WTC11 (cell line): ENCODE results near the gene HOXB8. TPM values are rescaled to one million over a fixed set of nuclear protein-coding genes. Genes with fewer than 3 reads are reported as not detected.

Experiments used
- ATAC-seq: fragments of 200-7000 bp; cut with Tn5 transposase; 2 replicates; pipeline ENCODE4 v1.10.0; 2021; ENCODE audit warnings: mild to moderate bottlenecking, moderate library complexity
- CTCF ChIA-PET: fragments of 300-600 bp; sonication (Branson Sonifier 250); formaldehyde crosslinking; loops from one replicate; lab custom pipeline; 2021; ENCODE audit warnings: antibody characterized with exemption; lab: Charles Lee
- POLR2A ChIA-PET: fragments of 350-600 bp; sonication (Branson Sonifier 250); formaldehyde crosslinking; loops from one replicate; lab custom pipeline; 2021; ENCODE audit warnings: antibody characterized with exemption; lab: Charles Lee
- DNase-seq: peaks from one replicate; pipeline ENCODE4 v3.0.0; 2021; ENCODE audit warnings: low spot score
- H3K27ac Mint-ChIP-seq: 2 replicates; pipeline ENCODE4 v1.8.0; 2021; ENCODE audit warnings: mixed read lengths
- H3K27me3 Mint-ChIP-seq: 2 replicates; pipeline ENCODE4 v1.8.0; 2021; ENCODE audit warnings: low read depth, mild to moderate bottlenecking, moderate library complexity, mixed read lengths
- H3K36me3 Mint-ChIP-seq: 2 replicates; pipeline ENCODE4 v1.8.0; 2021; ENCODE audit warnings: mixed read lengths
- H3K4me1 Mint-ChIP-seq: 2 replicates; pipeline ENCODE4 v1.8.0; 2022; ENCODE audit warnings: mixed read lengths
- H3K4me3 Mint-ChIP-seq: 2 replicates; pipeline ENCODE4 v1.8.0; 2021; ENCODE audit warnings: mild to moderate bottlenecking, moderate library complexity, mixed read lengths
- H3K9me3 Mint-ChIP-seq: 2 replicates; pipeline ENCODE4 v1.8.0; 2021; ENCODE audit warnings: mixed read lengths
- CBFB ChIP-seq: sonication (generic); formaldehyde crosslinking; IDR thresholded peaks from 2 replicates; pipeline ENCODE4 v1.8.1; 2022; ENCODE audit warnings: mild to moderate bottlenecking, low read depth, missing genetic modification reagents
- EMX1 ChIP-seq: fragments of 250-450 bp; sonication (Bioruptor Pico); IDR thresholded peaks from 2 replicates; pipeline ENCODE4 v1.8.0; 2021; ENCODE audit warnings: mild to moderate bottlenecking
- GABPB1 ChIP-seq: sonication (generic); formaldehyde crosslinking; IDR thresholded peaks from 2 replicates; pipeline ENCODE4 v1.8.1; 2023; ENCODE audit warnings: mild to moderate bottlenecking, missing genetic modification reagents
- IRF2 ChIP-seq: sonication (generic); formaldehyde crosslinking; IDR thresholded peaks from 2 replicates; pipeline ENCODE4 v1.8.0; 2022; ENCODE audit warnings: low read depth, missing genetic modification reagents, borderline replicate concordance
- JAZF1 ChIP-seq: fragments of 250-450 bp; sonication (Bioruptor Pico); IDR thresholded peaks from 2 replicates; pipeline ENCODE4 v1.9.0; 2021; ENCODE audit warnings: moderate library complexity, mild to moderate bottlenecking, inconsistent platforms
- NFATC4 ChIP-seq: fragments of 250-450 bp; sonication (Bioruptor Pico); IDR thresholded peaks from 2 replicates; pipeline ENCODE4 v1.9.0; 2021; ENCODE audit warnings: mild to moderate bottlenecking
- NR1H2 ChIP-seq: sonication (generic); formaldehyde crosslinking; IDR thresholded peaks from 2 replicates; pipeline ENCODE4 v1.9.0; 2021; ENCODE audit warnings: mild to moderate bottlenecking, moderate library complexity, missing genetic modification reagents
- PRRX2 ChIP-seq: fragments of 250-450 bp; sonication (Bioruptor Pico); IDR thresholded peaks from 2 replicates; pipeline ENCODE4 v1.8.0; 2021; ENCODE audit warnings: mild to moderate bottlenecking
- ZBTB21 ChIP-seq: sonication (generic); formaldehyde crosslinking; IDR thresholded peaks from 2 replicates; pipeline ENCODE4 v1.8.1; 2023; ENCODE audit warnings: mild to moderate bottlenecking, missing genetic modification reagents, borderline replicate concordance
- ZNF121 ChIP-seq: sonication (generic); formaldehyde crosslinking; IDR thresholded peaks from 2 replicates; pipeline ENCODE4 v1.8.0; 2023; ENCODE audit warnings: missing genetic modification reagents
- ZNF138 ChIP-seq: sonication (generic); formaldehyde crosslinking; conservative IDR thresholded peaks from 2 replicates; pipeline ENCODE4 v1.8.1; 2022; ENCODE audit warnings: mild to moderate bottlenecking, moderate library complexity, missing genetic modification reagents
- ZNF232 ChIP-seq: sonication (generic); formaldehyde crosslinking; IDR thresholded peaks from 2 replicates; pipeline ENCODE4 v1.8.0; 2022; ENCODE audit warnings: mild to moderate bottlenecking, missing genetic modification reagents
- ZNF263 ChIP-seq: sonication (generic); formaldehyde crosslinking; IDR thresholded peaks from 2 replicates; pipeline ENCODE4 v1.8.1; 2022; ENCODE audit warnings: low read depth, mild to moderate bottlenecking, moderate library complexity, missing genetic modification reagents
- ZNF423 ChIP-seq: fragments of 250-450 bp; sonication (Bioruptor Pico); IDR thresholded peaks from 2 replicates; pipeline ENCODE4 v2.1.2; 2022; ENCODE audit warnings: mild to moderate bottlenecking, moderate library complexity
- ZNF671 ChIP-seq: fragments of 250-450 bp; sonication (Bioruptor Pico); IDR thresholded peaks from 2 replicates; pipeline ENCODE4 v1.8.0; 2021; ENCODE audit warnings: mild to moderate bottlenecking
- total RNA-seq: library from RNA; stranded (reverse); gene quantifications from 3 replicates; pipeline ENCODE4 v1.2.3, GENCODE V29; 2021
- TF ChIP-seq, protein P1 (sequence below): sonication (generic); formaldehyde crosslinking; IDR thresholded peaks from 2 replicates; pipeline ENCODE4 v1.8.1; 2023; ENCODE audit warnings: mild to moderate bottlenecking, missing genetic modification reagents
- TF ChIP-seq, protein P2 (sequence below): sonication (generic); formaldehyde crosslinking; IDR thresholded peaks from 2 replicates; pipeline ENCODE4 v1.8.1; 2022; ENCODE audit warnings: mild to moderate bottlenecking, missing genetic modification reagents, moderate library complexity, borderline replicate concordance
- TF ChIP-seq, protein P3 (sequence below): fragments of 250-450 bp; sonication (Bioruptor Pico); IDR thresholded peaks from 2 replicates; pipeline ENCODE4 v1.9.0; 2021; ENCODE audit warnings: mild to moderate bottlenecking

The HOXB8 gene
- total RNA-seq, 1 experiment from 2014 or later, result not detected

DNA sequence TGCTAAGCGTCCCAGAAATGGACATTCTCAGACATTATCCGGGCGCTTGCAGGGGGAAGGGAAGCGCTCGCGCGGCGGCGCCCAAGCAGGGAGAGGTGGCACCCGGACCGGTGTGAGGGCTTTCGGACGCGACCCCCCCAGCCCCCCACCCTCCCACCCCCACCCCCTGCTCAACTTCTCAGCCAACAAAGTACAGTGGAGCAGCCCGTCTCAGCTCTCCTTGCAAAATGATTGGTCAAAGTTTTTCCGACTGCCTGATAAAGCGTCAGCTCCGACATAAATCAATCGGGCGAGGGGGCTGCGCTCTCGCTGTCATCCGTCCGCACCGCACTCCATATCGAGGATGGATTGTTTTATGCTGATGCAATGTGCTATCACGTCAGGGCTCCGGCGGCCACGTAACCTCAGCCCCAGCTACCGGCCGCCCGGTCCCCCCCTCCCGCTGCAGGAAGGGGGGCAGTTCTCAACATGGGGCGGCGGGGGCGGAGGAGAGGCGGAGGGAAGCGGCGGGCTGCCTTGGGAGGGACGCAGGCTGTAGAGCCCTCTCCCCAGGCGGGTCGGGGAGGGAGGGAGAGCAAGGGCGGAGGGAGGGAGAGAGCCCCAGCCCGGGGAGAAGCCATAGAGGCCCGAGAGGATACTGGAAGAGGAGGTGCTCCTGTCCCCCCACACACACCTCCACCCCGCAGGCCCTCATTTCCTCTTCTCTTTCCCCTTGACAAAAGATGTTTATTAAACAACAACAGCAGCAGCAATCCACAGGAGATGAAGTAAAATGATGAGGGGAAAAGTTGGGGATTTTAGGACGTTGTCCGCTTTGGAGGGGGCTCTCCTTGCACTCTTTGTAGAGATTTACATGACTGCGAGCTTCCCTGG is 11.4 kb upstream of the HOXB8 start, which contains the start of gene HOXB9:
TSS of gene HOXB9 (minus strand) at position 114 of the 873 bp plus-strand sequence. CDS start at position 25, 89 bp downstream.
- CTCF ChIA-PET, result interaction anchor here (1.0 to 3.5 kb wide), 5 partner anchors 9 to 33 kb away, joined by 3 to 54 read pairs (median 6); partner anchors contain the start of gene HOXB5
- Mint-ChIP-seq H3K27ac (no peak within 1 kb of the TSS), H3K27me3 (peaks cover 100% of the 10 kb centered on the region; the same call in 1 of the 2 replicates), H3K4me1 (peaks cover 11% of the 10 kb centered on the region), H3K9me3 (no peaks in the 10 kb centered on the region), H3K4me3 (peak within 1 kb of the TSS; percentile 61)
- DNase-seq, result peak; percentile 71
- no peak for TF ChIP-seq GABPB1 (CRISPR knock-in tag)
- no peak for TF ChIP-seq NR1H2 (CRISPR knock-in tag)
- TF ChIP-seq, protein P1, sequence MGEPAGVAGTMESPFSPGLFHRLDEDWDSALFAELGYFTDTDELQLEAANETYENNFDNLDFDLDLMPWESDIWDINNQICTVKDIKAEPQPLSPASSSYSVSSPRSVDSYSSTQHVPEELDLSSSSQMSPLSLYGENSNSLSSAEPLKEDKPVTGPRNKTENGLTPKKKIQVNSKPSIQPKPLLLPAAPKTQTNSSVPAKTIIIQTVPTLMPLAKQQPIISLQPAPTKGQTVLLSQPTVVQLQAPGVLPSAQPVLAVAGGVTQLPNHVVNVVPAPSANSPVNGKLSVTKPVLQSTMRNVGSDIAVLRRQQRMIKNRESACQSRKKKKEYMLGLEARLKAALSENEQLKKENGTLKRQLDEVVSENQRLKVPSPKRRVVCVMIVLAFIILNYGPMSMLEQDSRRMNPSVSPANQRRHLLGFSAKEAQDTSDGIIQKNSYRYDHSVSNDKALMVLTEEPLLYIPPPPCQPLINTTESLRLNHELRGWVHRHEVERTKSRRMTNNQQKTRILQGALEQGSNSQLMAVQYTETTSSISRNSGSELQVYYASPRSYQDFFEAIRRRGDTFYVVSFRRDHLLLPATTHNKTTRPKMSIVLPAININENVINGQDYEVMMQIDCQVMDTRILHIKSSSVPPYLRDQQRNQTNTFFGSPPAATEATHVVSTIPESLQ (CRISPR knock-in tag), result no peak
- TF ChIP-seq ZNF671, result no peak
- no peak for TF ChIP-seq JAZF1 (CRISPR knock-in tag)
- TF ChIP-seq, all 79 proteins: peak for 0
- H3K36me3 Mint-ChIP-seq, result no peaks in the 10 kb centered on the region; the same call in 1 of the 2 replicates
- ATAC-seq, result peak; percentile 43
- POLR2A ChIA-PET, result no interaction called here

DNA sequence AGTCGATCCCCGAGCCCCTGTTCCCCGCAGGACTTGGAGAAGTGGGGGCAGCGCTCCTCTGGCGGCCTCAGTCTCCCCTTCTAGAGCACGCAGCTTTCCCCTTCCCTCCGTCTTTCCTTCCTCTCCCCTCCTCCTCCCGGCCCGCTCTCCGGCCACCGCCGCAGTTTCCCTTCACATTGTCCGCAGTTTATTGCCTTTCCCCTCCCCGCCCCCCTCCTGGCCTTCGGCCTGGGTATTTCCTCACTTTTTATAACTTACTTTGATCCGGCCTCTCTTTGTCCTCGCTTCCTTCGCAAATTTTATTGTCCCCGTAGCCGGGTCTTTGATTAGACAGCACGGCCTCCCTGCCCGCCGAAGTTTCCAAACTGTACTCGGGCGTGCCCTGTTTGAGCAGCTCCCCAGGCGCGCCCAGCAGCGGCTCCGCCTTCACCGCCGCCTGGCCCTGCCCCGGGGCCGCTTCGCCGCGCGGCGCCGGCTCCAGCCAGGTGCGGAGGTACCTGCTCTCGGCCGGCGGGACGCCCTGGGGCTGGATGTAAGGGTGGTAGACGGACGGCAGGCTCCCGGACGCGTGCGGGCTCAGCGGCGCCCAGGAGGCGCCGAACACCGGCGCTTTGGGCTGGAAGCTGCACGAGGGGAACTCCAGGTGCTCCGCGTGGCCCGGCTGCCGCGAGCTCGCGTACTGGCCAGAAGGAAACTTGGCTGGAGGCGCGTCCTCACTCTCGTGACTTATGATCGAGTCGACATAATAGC is 10.6 kb upstream of the HOXB8 start:
- ATAC-seq, result peak; percentile 38
- DNase-seq, result peak; percentile 69
- Mint-ChIP-seq H3K4me3 (peak overlapping the region; percentile 61), H3K27me3 (peaks cover 100% of the 10 kb centered on the region; the same call in 1 of the 2 replicates), H3K4me1 (peaks cover 13% of the 10 kb centered on the region), H3K27ac (no peak overlapping the region), H3K9me3 (no peaks in the 10 kb centered on the region), H3K36me3 (no peaks in the 10 kb centered on the region; the same call in 1 of the 2 replicates)
- CTCF ChIA-PET, result interaction anchor here (1.0 to 3.5 kb wide), 9 partner anchors 9 to 599 kb away, joined by 3 to 54 read pairs (median 5); partner anchors contain the start of gene HOXB5
- no peak for TF ChIP-seq NFATC4 (CRISPR knock-in tag)
- no peak for TF ChIP-seq EMX1 (CRISPR knock-in tag)
- TF ChIP-seq, protein P2, sequence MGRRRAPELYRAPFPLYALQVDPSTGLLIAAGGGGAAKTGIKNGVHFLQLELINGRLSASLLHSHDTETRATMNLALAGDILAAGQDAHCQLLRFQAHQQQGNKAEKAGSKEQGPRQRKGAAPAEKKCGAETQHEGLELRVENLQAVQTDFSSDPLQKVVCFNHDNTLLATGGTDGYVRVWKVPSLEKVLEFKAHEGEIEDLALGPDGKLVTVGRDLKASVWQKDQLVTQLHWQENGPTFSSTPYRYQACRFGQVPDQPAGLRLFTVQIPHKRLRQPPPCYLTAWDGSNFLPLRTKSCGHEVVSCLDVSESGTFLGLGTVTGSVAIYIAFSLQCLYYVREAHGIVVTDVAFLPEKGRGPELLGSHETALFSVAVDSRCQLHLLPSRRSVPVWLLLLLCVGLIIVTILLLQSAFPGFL, result no peak
- no peak for TF ChIP-seq PRRX2 (CRISPR knock-in tag)
- no peak for TF ChIP-seq ZNF138 (CRISPR knock-in tag)
- TF ChIP-seq GABPB1 (CRISPR knock-in tag), result no peak
- TF ChIP-seq ZNF423, result no peak
- TF ChIP-seq ZNF232 (CRISPR knock-in tag), result no peak
- no peak for TF ChIP-seq CBFB (CRISPR knock-in tag)
- TF ChIP-seq ZBTB21 (CRISPR knock-in tag), result no peak
- no peak for TF ChIP-seq IRF2 (CRISPR knock-in tag)
- no peak for TF ChIP-seq ZNF121 (CRISPR knock-in tag)
- TF ChIP-seq ZNF263, result no peak
- TF ChIP-seq, protein P3, sequence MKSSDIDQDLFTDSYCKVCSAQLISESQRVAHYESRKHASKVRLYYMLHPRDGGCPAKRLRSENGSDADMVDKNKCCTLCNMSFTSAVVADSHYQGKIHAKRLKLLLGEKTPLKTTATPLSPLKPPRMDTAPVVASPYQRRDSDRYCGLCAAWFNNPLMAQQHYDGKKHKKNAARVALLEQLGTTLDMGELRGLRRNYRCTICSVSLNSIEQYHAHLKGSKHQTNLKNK (CRISPR knock-in tag), result no peak
- POLR2A ChIA-PET, result interaction anchor here (0.7 kb wide), 1 partner anchor 1863 kb away, joined by 3 read pairs; no protein-coding TSS in a partner anchor
